K562 (cell line): ENCODE data around the gene ABI2. TPM values are rescaled to one million over a fixed set of nuclear protein-coding genes. Genes with fewer than 3 reads are reported as not detected.

Experiments used
- ATAC-seq: fragments of 200-7000 bp; cut with Tn5 transposase; 3 replicates; pipeline ENCODE4 v1.9.1; 2020; ENCODE audit warnings: moderate library complexity
- BruUV-seq: library from RNA; stranded (reverse); fragments of 400-500 nt; replicated peaks from 2 replicates; lab custom pipeline; 2021; lab: Mats Ljungman, UMichigan
- CTCF ChIA-PET: fragments of 300-600 bp; formaldehyde crosslinking; extraction: SDS; loops from one replicate; lab custom pipeline; 2021; ENCODE audit warnings: low intra/inter-chr PET ratio; lab: Yijun Ruan, JAX
- POLR2A ChIA-PET: fragments of 300-600, 350-650 bp; sonication (Branson Sonifier 250); formaldehyde crosslinking; extraction: SDS; loops from one replicate; lab custom pipeline; 2021; ENCODE audit warnings: antibody characterized with exemption, inconsistent platforms; lab: Yijun Ruan, JAX
- DNase-seq, 4 experiments: peaks; one replicate each; pipeline versions ENCODE4 v3.0.0 to v3.0.0-alpha.2; 2011 to 2018; ENCODE audit warnings: low spot score in 3 of 4, mixed read lengths in 3 of 4; ENCODE audit errors: extremely low read depth in 1 of 4
- FAIRE-seq: peaks from 2 replicates; lab custom pipeline; 2011; peaks lifted over from hg19 to GRCh38; lab: Jason Lieb, UNC
- H2AFZ ChIP-seq: 2 replicates; pipeline ENCODE4 v1.6.0; 2011; ENCODE audit warnings: low read depth, low read length, control low read depth, inconsistent platforms
- H3K27ac ChIP-seq: fragments of 200-600 bp; 3 replicates; pipeline ENCODE4 v1.8.0; 2011; ENCODE audit warnings: low read depth, mild to moderate bottlenecking, control low read depth, inconsistent platforms, low read length, moderate library complexity, mixed read lengths; ENCODE audit errors: extremely low read depth
- H3K27me3 ChIP-seq, 2 experiments: fragments of 300-600 bp in 1 of 2; 2 replicates in 1 of 2; 3 replicates in 1 of 2; pipeline versions ENCODE4 v1.6.0 to v1.8.0; 2011; ENCODE audit warnings: inconsistent platforms in 2 of 2, low read length in 2 of 2, mild to moderate bottlenecking in 1 of 2, mixed read lengths in 1 of 2, moderate library complexity in 1 of 2; ENCODE audit not compliant: control insufficient read depth in 2 of 2, insufficient read depth in 2 of 2
- H3K36me3 ChIP-seq: fragments of 300-600 bp; 3 replicates; pipeline ENCODE4 v1.8.0; 2011; ENCODE audit warnings: mild to moderate bottlenecking, low read length, inconsistent platforms; ENCODE audit not compliant: control insufficient read depth, insufficient read depth
- H3K4me1 ChIP-seq, 2 experiments: fragments of 200-600 bp in 1 of 2; replicated peaks in 1 of 2; 2 replicates in 1 of 2; 3 replicates in 1 of 2; pipeline versions ENCODE4 v1.5.1 to v1.8.0; 2011; ENCODE audit warnings: inconsistent platforms in 2 of 2, low read length in 2 of 2, mild to moderate bottlenecking in 1 of 2, mixed read lengths in 1 of 2, moderate library complexity in 1 of 2; ENCODE audit not compliant: control insufficient read depth in 2 of 2, insufficient read depth in 2 of 2
- H3K4me2 ChIP-seq: 2 replicates; pipeline ENCODE4 v1.6.1; 2011; ENCODE audit warnings: low read length, control low read depth, inconsistent platforms, mixed read lengths; ENCODE audit not compliant: insufficient read depth
- H3K4me3 ChIP-seq: fragments of 200-600 bp; sonication (generic), shearing (Covaris generic); 2 replicates; pipeline ENCODE4 v1.5.1; 2016; ENCODE audit warnings: control low read depth, inconsistent platforms
- H3K79me2 ChIP-seq: fragments of 200-600 bp; 3 replicates; pipeline ENCODE4 v1.8.0; 2011; ENCODE audit warnings: low read length, inconsistent platforms; ENCODE audit not compliant: control insufficient read depth, insufficient read depth
- H3K9ac ChIP-seq, 2 experiments: 2 replicates each; pipeline versions ENCODE4 v1.6.0 to v1.6.1; 2011; ENCODE audit warnings: low read depth in 2 of 2, low read length in 2 of 2, control low read depth in 1 of 2, inconsistent platforms in 1 of 2, mild to moderate bottlenecking in 1 of 2, mixed read lengths in 1 of 2; ENCODE audit not compliant: insufficient read depth in 1 of 2
- H3K9me1 ChIP-seq: one replicate; pipeline ENCODE4 v1.6.0; 2011; ENCODE audit warnings: inconsistent platforms, mild to moderate bottlenecking, low read length, moderate library complexity; ENCODE audit not compliant: control insufficient read depth, insufficient read depth
- H3K9me3 ChIP-seq: replicated peaks from 2 replicates; pipeline ENCODE4 v1.5.1; 2011; ENCODE audit warnings: low read depth, low read length, inconsistent platforms; ENCODE audit not compliant: control insufficient read depth, insufficient read depth
- H4K20me1 ChIP-seq: replicated peaks from 2 replicates; pipeline ENCODE4 v1.6.1; 2011; ENCODE audit warnings: low read length, inconsistent platforms, mixed read lengths; ENCODE audit not compliant: control insufficient read depth, insufficient read depth
- MTA1 ChIP-seq: fragments of 450-650 bp; IDR thresholded peaks from 2 replicates; pipeline ENCODE4 v1.6.1; 2017; ENCODE audit warnings: borderline replicate concordance
- RBM22 ChIP-seq: fragments of 200-400 bp; formaldehyde crosslinking; IDR thresholded peaks from 2 replicates; pipeline ENCODE4 v1.6.1; 2018; ENCODE audit warnings: low read length, low read depth; ENCODE audit not compliant: poor library complexity, severe bottlenecking
- TAF15 ChIP-seq: fragments of 200-400 bp; formaldehyde crosslinking; IDR thresholded peaks from 2 replicates; pipeline ENCODE4 v1.6.1; 2017; ENCODE audit warnings: mild to moderate bottlenecking, low read depth, low read length, moderate library complexity
- TFAM ChIP-seq: fragments of 250-450 bp; sonication (Bioruptor Pico); conservative IDR thresholded peaks from 2 replicates; pipeline ENCODE4 v1.5.0; 2021; ENCODE audit warnings: mild to moderate bottlenecking, moderate library complexity
- XRCC5 ChIP-seq: fragments of 200-400 bp; formaldehyde crosslinking; IDR thresholded peaks from 2 replicates; pipeline ENCODE4 v1.6.1; 2017; ENCODE audit warnings: low read depth, mild to moderate bottlenecking, low read length
- ZNF445 ChIP-seq: fragments of 250-450 bp; sonication (Bioruptor Pico); IDR thresholded peaks from 2 replicates; pipeline ENCODE4 v1.4.0; 2020; ENCODE audit warnings: low read depth, mild to moderate bottlenecking, moderate library complexity
- ZNF586 ChIP-seq: fragments of 450-650 bp; formaldehyde crosslinking; conservative IDR thresholded peaks from 2 replicates; pipeline ENCODE4 v1.4.0; 2020; ENCODE audit warnings: mild to moderate bottlenecking, moderate library complexity
- WGBS: fragments of 100-300 bp; shearing (Covaris generic); methylation state at CpG from one replicate; pipeline ENCODE4 v1.1.6; 2016; ENCODE audit warnings: low coverage, mixed read lengths; ENCODE audit not compliant: insufficient coverage; ENCODE audit errors: missing lambda C conversion rate; 5-methylcytosine and 5-hydroxymethylcytosine counted together
- in situ Hi-C: fragments of 300-500 bp; cut with MboI; formaldehyde crosslinking; loops from 4 replicates; pipeline ENCODE4 v1.15.0; 2018; ENCODE audit warnings: inconsistent platforms, mixed read lengths
- intact Hi-C: fragments of 100-400 bp; cut with micrococcal nuclease; formaldehyde crosslinking; loops from 2 replicates; pipeline ENCODE4 v1.14.2; 2022
- polyA plus RNA-seq, 8 experiments: library from polyadenylated mRNA; depleted of rRNA in 4 of 8; stranded (reverse) in 5 of 8; unstranded in 3 of 8; fragments of >200 nt; fragmentation: Nextera tagmentation in 2 of 8; fragmentation: Illumina TruSeq in 1 of 8; extraction: Ambion mirVana in 2 of 8; extraction: Trizol in 1 of 8; gene quantifications; 2 replicates each; pipeline versions ENCODE4 v1.2.1 to v1.2.3, GENCODE V29; 2011 to 2014; ENCODE audit warnings: inconsistent platforms in 1 of 8, missing spikeins in 1 of 8
- total RNA-seq, 7 experiments: library from RNA; depleted of rRNA in 6 of 7; stranded (reverse); fragments of >200 nt in 6 of 7; fragmentation: Illumina TruSeq in 2 of 7; extraction: Trizol in 2 of 7; gene quantifications; 2 replicates each; pipeline versions ENCODE4 v1.2.1 to v1.2.3, GENCODE V29; 2011 to 2021; ENCODE audit warnings: low replicate concordance in 1 of 7
- TF ChIP-seq, protein P1 (sequence below): IDR thresholded peaks from 2 replicates; pipeline ENCODE4 v1.6.1; 2016; ENCODE audit warnings: missing genetic modification characterization, missing compliant biosample characterization
- TF ChIP-seq, protein P2 (sequence below): sonication (generic); formaldehyde crosslinking; IDR thresholded peaks from 2 replicates; pipeline ENCODE4 v1.8.0; 2022; ENCODE audit warnings: mild to moderate bottlenecking, missing genetic modification reagents
- TF ChIP-seq, protein P3 (sequence below): sonication (generic); formaldehyde crosslinking; IDR thresholded peaks from 2 replicates; pipeline ENCODE4 v1.8.0; 2022; ENCODE audit warnings: missing genetic modification reagents, mild to moderate bottlenecking, borderline replicate concordance

Gene ABI2
- total and polyA plus RNA-seq, 9 of the 15 experiments (the other 6 are each of a cell fraction or from before 2014, with no cell fraction given): 5.3 to 24.3 (median 12.2) TPM

DNA sequence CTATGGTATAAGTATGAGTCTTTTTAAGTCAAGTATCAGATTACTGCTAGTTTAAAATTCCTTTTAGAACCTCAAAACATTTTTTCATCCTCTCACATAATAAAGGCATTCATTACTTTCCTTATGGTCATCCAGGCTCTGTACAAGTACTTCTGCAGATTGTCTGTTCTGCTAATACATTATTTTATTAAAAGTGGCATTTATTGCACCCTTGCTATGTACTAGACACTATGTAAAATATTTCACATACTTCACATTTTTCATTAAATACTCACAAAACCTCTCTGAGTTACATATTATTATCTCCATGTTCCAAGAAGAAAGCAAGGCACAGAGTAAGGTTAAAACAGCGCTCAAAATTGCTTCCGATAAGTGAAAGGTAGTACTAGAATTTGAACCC is 122.8 kb downstream of the ABI2 start:
- H3K4me1 ChIP-seq: peaks cover 0 to 5% of the 10 kb centered on the region in 2 experiments; a peak in 2 of 5 replicates
- H3K4me2 ChIP-seq: no peak overlapping the region
- H4K20me1 ChIP-seq: no peaks in the 10 kb centered on the region
- no peaks in the 10 kb centered on the region for H3K9me1 ChIP-seq
- ChIA-PET CTCF (no interaction called here), POLR2A (no interaction called here)
- no peak overlapping the region for H3K27ac ChIP-seq
- H3K9me3 ChIP-seq: no peaks in the 10 kb centered on the region
- no peak overlapping the region for H3K9ac ChIP-seq
- H3K36me3 ChIP-seq: no peaks in the 10 kb centered on the region
- FAIRE-seq (no peak), ATAC-seq (no peak), DNase-seq (no peak)
- in situ Hi-C loops: loop anchor here (25.0 kb wide), 1 partner anchor 864 kb away; no protein-coding TSS in a partner anchor
- WGBS: 71% methylated on average over 2 of the region's 2 CpGs
- BruUV-seq: no TSS peak
- no peak overlapping the region for H2AFZ ChIP-seq
- no peak for TF ChIP-seq XRCC5
- H3K27me3 ChIP-seq: no peaks in the 10 kb centered on the region
- H3K79me2 ChIP-seq: no peaks in the 10 kb centered on the region
- no peak overlapping the region for H3K4me3 ChIP-seq
- intact Hi-C loops: loop anchor here (5.0 kb wide), 2 partner anchors 864 to 879 kb away; no protein-coding TSS in a partner anchor

- Histone ChIP-seq H2AFZ (no peak overlapping the region), H3K4me2 (no peak overlapping the region), H3K27ac (no peak overlapping the region), H3K27me3 (no peaks in the 10 kb centered on the region), H3K36me3 (no peaks in the 10 kb centered on the region), H3K9me3 (no peaks in the 10 kb centered on the region), H3K9ac (no peak overlapping the region), H3K9me1 (no peaks in the 10 kb centered on the region), H3K4me1 (no peaks in the 10 kb centered on the region), H3K79me2 (no peaks in the 10 kb centered on the region), H4K20me1 (no peaks in the 10 kb centered on the region), H3K4me3 (no peak overlapping the region)
- CTCF ChIA-PET: no interaction called here
- 20% methylated on average over 1 of the region's 1 CpG for WGBS
- ATAC-seq: no peak
- intact Hi-C loops (loop anchor here (2.0 to 5.0 kb wide), 3 partner anchors 621 to 879 kb away; no protein-coding TSS in a partner anchor), in situ Hi-C loops (loop anchor here (25.0 kb wide), 1 partner anchor 864 kb away; no protein-coding TSS in a partner anchor)
- no peak for DNase-seq
- no TSS peak for BruUV-seq
- POLR2A ChIA-PET: interaction anchor here (0.6 kb wide), 1 partner anchor 94 kb away, joined by 3 read pairs; no protein-coding TSS in a partner anchor
- FAIRE-seq: no peak
- TF ChIP-seq, protein P1, sequence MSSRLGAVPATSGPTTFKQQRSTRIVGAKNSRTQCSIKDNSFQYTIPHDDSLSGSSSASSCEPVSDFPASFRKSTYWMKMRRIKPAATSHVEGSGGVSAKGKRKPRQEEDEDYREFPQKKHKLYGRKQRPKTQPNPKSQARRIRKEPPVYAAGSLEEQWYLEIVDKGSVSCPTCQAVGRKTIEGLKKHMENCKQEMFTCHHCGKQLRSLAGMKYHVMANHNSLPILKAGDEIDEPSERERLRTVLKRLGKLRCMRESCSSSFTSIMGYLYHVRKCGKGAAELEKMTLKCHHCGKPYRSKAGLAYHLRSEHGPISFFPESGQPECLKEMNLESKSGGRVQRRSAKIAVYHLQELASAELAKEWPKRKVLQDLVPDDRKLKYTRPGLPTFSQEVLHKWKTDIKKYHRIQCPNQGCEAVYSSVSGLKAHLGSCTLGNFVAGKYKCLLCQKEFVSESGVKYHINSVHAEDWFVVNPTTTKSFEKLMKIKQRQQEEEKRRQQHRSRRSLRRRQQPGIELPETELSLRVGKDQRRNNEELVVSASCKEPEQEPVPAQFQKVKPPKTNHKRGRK (tag): no peak
- TF ChIP-seq, protein P2, sequence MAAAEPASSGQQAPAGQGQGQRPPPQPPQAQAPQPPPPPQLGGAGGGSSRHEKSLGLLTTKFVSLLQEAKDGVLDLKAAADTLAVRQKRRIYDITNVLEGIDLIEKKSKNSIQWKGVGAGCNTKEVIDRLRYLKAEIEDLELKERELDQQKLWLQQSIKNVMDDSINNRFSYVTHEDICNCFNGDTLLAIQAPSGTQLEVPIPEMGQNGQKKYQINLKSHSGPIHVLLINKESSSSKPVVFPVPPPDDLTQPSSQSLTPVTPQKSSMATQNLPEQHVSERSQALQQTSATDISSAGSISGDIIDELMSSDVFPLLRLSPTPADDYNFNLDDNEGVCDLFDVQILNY (CRISPR knock-in tag): no peak
- TF ChIP-seq, protein P3, sequence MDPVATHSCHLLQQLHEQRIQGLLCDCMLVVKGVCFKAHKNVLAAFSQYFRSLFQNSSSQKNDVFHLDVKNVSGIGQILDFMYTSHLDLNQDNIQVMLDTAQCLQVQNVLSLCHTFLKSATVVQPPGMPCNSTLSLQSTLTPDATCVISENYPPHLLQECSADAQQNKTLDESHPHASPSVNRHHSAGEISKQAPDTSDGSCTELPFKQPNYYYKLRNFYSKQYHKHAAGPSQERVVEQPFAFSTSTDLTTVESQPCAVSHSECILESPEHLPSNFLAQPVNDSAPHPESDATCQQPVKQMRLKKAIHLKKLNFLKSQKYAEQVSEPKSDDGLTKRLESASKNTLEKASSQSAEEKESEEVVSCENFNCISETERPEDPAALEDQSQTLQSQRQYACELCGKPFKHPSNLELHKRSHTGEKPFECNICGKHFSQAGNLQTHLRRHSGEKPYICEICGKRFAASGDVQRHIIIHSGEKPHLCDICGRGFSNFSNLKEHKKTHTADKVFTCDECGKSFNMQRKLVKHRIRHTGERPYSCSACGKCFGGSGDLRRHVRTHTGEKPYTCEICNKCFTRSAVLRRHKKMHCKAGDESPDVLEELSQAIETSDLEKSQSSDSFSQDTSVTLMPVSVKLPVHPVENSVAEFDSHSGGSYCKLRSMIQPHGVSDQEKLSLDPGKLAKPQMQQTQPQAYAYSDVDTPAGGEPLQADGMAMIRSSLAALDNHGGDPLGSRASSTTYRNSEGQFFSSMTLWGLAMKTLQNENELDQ (CRISPR knock-in tag): no peak
- TF ChIP-seq TFAM (CRISPR knock-in tag) (no peak), MTA1 (no peak), ZNF586 (no peak), RBM22 (no peak), TAF15 (no peak), ZNF445 (no peak)
Measured at GRCh38 chr2:203451689-203452088, 123.5 kb downstream of the ABI2 start.
